ENCODE results near the gene RPH3AL.

- TF ChIP-seq EGR1 (IDR thresholded peaks at IDR 0.05; ENCODE audit: borderline replicate concordance in 1 of 2, low read depth in 2 of 2, low read length in 2 of 2) (no peak), CHD1 (IDR thresholded peaks at IDR 0.05; ENCODE audit: low read depth, low read length) (no peak), POLR2AphosphoS5 (IDR thresholded peaks at IDR 0.05; ENCODE audit: low read length) (no peak), POLR2A (IDR thresholded peaks at IDR 0.05; ENCODE audit: low read depth, low read length) (no peak)
- TF ChIP-seq, protein P1, sequence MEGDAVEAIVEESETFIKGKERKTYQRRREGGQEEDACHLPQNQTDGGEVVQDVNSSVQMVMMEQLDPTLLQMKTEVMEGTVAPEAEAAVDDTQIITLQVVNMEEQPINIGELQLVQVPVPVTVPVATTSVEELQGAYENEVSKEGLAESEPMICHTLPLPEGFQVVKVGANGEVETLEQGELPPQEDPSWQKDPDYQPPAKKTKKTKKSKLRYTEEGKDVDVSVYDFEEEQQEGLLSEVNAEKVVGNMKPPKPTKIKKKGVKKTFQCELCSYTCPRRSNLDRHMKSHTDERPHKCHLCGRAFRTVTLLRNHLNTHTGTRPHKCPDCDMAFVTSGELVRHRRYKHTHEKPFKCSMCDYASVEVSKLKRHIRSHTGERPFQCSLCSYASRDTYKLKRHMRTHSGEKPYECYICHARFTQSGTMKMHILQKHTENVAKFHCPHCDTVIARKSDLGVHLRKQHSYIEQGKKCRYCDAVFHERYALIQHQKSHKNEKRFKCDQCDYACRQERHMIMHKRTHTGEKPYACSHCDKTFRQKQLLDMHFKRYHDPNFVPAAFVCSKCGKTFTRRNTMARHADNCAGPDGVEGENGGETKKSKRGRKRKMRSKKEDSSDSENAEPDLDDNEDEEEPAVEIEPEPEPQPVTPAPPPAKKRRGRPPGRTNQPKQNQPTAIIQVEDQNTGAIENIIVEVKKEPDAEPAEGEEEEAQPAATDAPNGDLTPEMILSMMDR (IDR thresholded peaks at IDR 0.05 in 2 of 3, conservative IDR thresholded peaks at IDR 0.05 in 1 of 3; ENCODE audit: control insufficient read depth in 2 of 3, extremely low read depth in 1 of 3, insufficient read depth in 1 of 3, low read depth in 3 of 3, low read length in 3 of 3) = no peak
These were observed 2.3 kb upstream of the RPH3AL start for GRCh38 chr17:354651-355556.
